Type B pancreatic cell (in vitro differentiated cells): ENCODE measurements around the gene KCNMB2. TPM values are rescaled to one million over a fixed set of nuclear protein-coding genes. Genes with fewer than 3 reads are reported as not detected.

Experiments used
- DNase-seq: peaks from one replicate; pipeline ENCODE4 v3.0.0; 2021; ENCODE audit warnings: mixed read lengths; ENCODE audit not compliant: unreplicated experiment; ENCODE audit errors: extremely low spot score
- H3K27ac Mint-ChIP-seq: 2 replicates; pipeline ENCODE4 v1.8.0; 2021; ENCODE audit warnings: mild to moderate bottlenecking, mixed read lengths
- H3K27me3 Mint-ChIP-seq: 2 replicates; pipeline ENCODE4 v1.8.0; 2021; ENCODE audit warnings: mixed read lengths
- H3K36me3 Mint-ChIP-seq: 2 replicates; pipeline ENCODE4 v1.8.0; 2021; ENCODE audit warnings: mixed read lengths
- H3K4me1 Mint-ChIP-seq: one replicate; pipeline ENCODE4 v1.8.0; 2021; ENCODE audit warnings: mixed read lengths; ENCODE audit not compliant: unreplicated experiment
- H3K4me3 Mint-ChIP-seq: 2 replicates; pipeline ENCODE4 v1.8.0; 2021; ENCODE audit warnings: mild to moderate bottlenecking, mixed read lengths
- H3K9me3 Mint-ChIP-seq: 2 replicates; pipeline ENCODE4 v1.8.0; 2021; ENCODE audit warnings: mixed read lengths
- CTCF ChIP-seq: fragments of 200-600 bp; sonication (generic); conservative IDR thresholded peaks from 2 replicates; pipeline ENCODE4 v1.5.0; 2021; ENCODE audit warnings: antibody characterized with exemption, mild to moderate bottlenecking
- total RNA-seq: library from RNA; stranded (reverse); gene quantifications from 2 replicates; pipeline ENCODE4 v1.2.1, GENCODE V29; 2021; ENCODE audit warnings: low replicate concordance

The KCNMB2 gene
- total RNA-seq, 1 donor from 2014 or later = 1.3 TPM

GRCh38 chr3:178844916-178845315, 308.7 kb downstream of the KCNMB2 start:
- Mint-ChIP-seq H3K9me3 (peaks cover 8% of the 10 kb centered on the region), H3K27me3 (no peaks in the 10 kb centered on the region), H3K4me1 (no peaks in the 10 kb centered on the region), H3K36me3 (no peaks in the 10 kb centered on the region), H3K27ac (no peak overlapping the region), H3K4me3 (no peak overlapping the region)
- no peak for DNase-seq
- no peak for TF ChIP-seq CTCF

GRCh38 chr3:178845420-178846118, 309.3 kb downstream of the KCNMB2 start:
- H3K4me1 Mint-ChIP-seq = no peaks in the 10 kb centered on the region
- H3K27me3 Mint-ChIP-seq = no peaks in the 10 kb centered on the region

GRCh38 chr3:178847190-178847589, 311.0 kb downstream of the KCNMB2 start:
- no peak overlapping the region for H3K27ac Mint-ChIP-seq
- no peaks in the 10 kb centered on the region for H3K4me1 Mint-ChIP-seq

More at GRCh38 chr3:178845420-178846118, 309.3 kb downstream of the KCNMB2 start:
- no peak for DNase-seq
- no peak for TF ChIP-seq CTCF
- Mint-ChIP-seq H3K9me3 (peaks cover 6% of the 10 kb centered on the region), H3K36me3 (no peaks in the 10 kb centered on the region), H3K27ac (no peak overlapping the region), H3K4me3 (no peak overlapping the region)

GRCh38 chr3:178849199-178849910, 313.1 kb downstream of the KCNMB2 start:
- DNase-seq = no peak

More at GRCh38 chr3:178847190-178847589, 311.0 kb downstream of the KCNMB2 start:
- Mint-ChIP-seq H3K36me3 (no peaks in the 10 kb centered on the region), H3K27me3 (no peaks in the 10 kb centered on the region), H3K9me3 (no peaks in the 10 kb centered on the region), H3K4me3 (no peak overlapping the region)
- no peak for TF ChIP-seq CTCF
- no peak for DNase-seq

More at GRCh38 chr3:178849199-178849910, 313.1 kb downstream of the KCNMB2 start:
- no peaks in the 10 kb centered on the region for H3K9me3 Mint-ChIP-seq
- no peak for TF ChIP-seq CTCF
- H3K27me3 Mint-ChIP-seq = no peaks in the 10 kb centered on the region
- no peak overlapping the region for H3K4me3 Mint-ChIP-seq
- no peaks in the 10 kb centered on the region for H3K36me3 Mint-ChIP-seq
- H3K4me1 Mint-ChIP-seq = no peaks in the 10 kb centered on the region
- no peak overlapping the region for H3K27ac Mint-ChIP-seq
